ENCODE results near the gene CHMP2A. TPM values are rescaled to one million over a fixed set of nuclear protein-coding genes. Genes with fewer than 3 reads are reported as not detected.
"Not testable (repeated sequence)": the region's sequence is repeated elsewhere in the genome, so short reads cannot be mapped to it uniquely, and the experiment has no call there.

Gene CHMP2A
- total and polyA plus RNA-seq, 2 experiments from 2014 or later, result 88.4 to 196 TPM

- no peaks in the 10 kb centered on the region for H3K9me3 ChIP-seq (ENCODE audit: low read depth)
- H3K4me3 ChIP-seq, result no peak overlapping the region
- H3K79me2 ChIP-seq, result peaks cover 12% of the 10 kb centered on the region
- no peak overlapping the region for H3K4me2 ChIP-seq
- H3K27me3 ChIP-seq, result no peaks in the 10 kb centered on the region
- H3K27ac ChIP-seq, result no peak overlapping the region
- peaks cover 13% of the 10 kb centered on the region for H3K4me1 ChIP-seq (ENCODE audit: insufficient read depth)
- H3K36me3 ChIP-seq (replicated peaks; ENCODE audit: insufficient read depth, low read depth), result no peaks in the 10 kb centered on the region
- TF ChIP-seq CTCF (IDR thresholded peaks at IDR 0.05; ENCODE audit: poor library complexity), result no peak
- TF ChIP-seq EZH2phosphoT487 (IDR thresholded peaks at IDR 0.05; ENCODE audit: low read depth, severe bottlenecking, unreplicated experiment), result no peak
- TF ChIP-seq EZH2 (IDR thresholded peaks at IDR 0.05; ENCODE audit: borderline replicate concordance), result no peak
- H4K20me1 ChIP-seq (ENCODE audit: insufficient read depth, poor library complexity, severe bottlenecking), result no peaks in the 10 kb centered on the region
- H2AFZ ChIP-seq, result no peak overlapping the region
- H3K9me2 ChIP-seq (replicated peaks; ENCODE audit: insufficient read depth), result no peaks in the 10 kb centered on the region
- no peak for DNase-seq (ENCODE audit: low spot score)
- WGBS (ENCODE audit: low lambda C conversion rate, missing lambda C conversion rate), result 85% methylated on average over 8 of the region's 8 CpGs
These were observed 44.6 kb downstream of the CHMP2A start for GRCh38 chr19:58510084-58510862.

- no peak for TF ChIP-seq CTCF (IDR thresholded peaks at IDR 0.05; ENCODE audit: poor library complexity)
- no peak for TF ChIP-seq EZH2 (IDR thresholded peaks at IDR 0.05; ENCODE audit: borderline replicate concordance)
- TF ChIP-seq EZH2phosphoT487 (IDR thresholded peaks at IDR 0.05; ENCODE audit: low read depth, severe bottlenecking, unreplicated experiment), result no peak
- Histone ChIP-seq H3K27ac (no peak overlapping the region), H3K79me2 (peaks cover 6% of the 10 kb centered on the region), H3K4me3 (no peak overlapping the region), H3K4me2 (no peak overlapping the region), H2AFZ (no peak overlapping the region), H3K27me3 (no peaks in the 10 kb centered on the region), H3K9me3 (ENCODE audit: low read depth) (no peaks in the 10 kb centered on the region), H3K4me1 (ENCODE audit: insufficient read depth) (peaks cover 10% of the 10 kb centered on the region), H3K36me3 (replicated peaks; ENCODE audit: insufficient read depth, low read depth) (no peaks in the 10 kb centered on the region), H4K20me1 (ENCODE audit: insufficient read depth, poor library complexity, severe bottlenecking) (no peaks in the 10 kb centered on the region), H3K9me2 (replicated peaks; ENCODE audit: insufficient read depth) (no peaks in the 10 kb centered on the region)
- DNase-seq (ENCODE audit: low spot score), result no peak
- WGBS (ENCODE audit: low lambda C conversion rate, missing lambda C conversion rate), result 94% methylated on average over 11 of the region's 11 CpGs
These were observed 45.2 kb downstream of the CHMP2A start for GRCh38 chr19:58509731-58510083.

- not testable (repeated sequence) for H2AFZ ChIP-seq, H3K27ac ChIP-seq
- 79% methylated on average over 8 of the region's 8 CpGs for WGBS (ENCODE audit: low lambda C conversion rate, missing lambda C conversion rate)
These were observed 47.2 kb downstream of the CHMP2A start for GRCh38 chr19:58507602-58508223.

More at GRCh38 chr19:58507602-58508223, 47.2 kb downstream of the CHMP2A start:
- not testable (repeated sequence) for H3K4me3 ChIP-seq; DNase-seq (ENCODE audit: low spot score); H3K27me3 ChIP-seq; H3K9me3 ChIP-seq (ENCODE audit: low read depth); H3K79me2 ChIP-seq; H3K4me1 ChIP-seq (ENCODE audit: insufficient read depth); H4K20me1 ChIP-seq (ENCODE audit: insufficient read depth, poor library complexity, severe bottlenecking); H3K4me2 ChIP-seq; H3K36me3 ChIP-seq (replicated peaks; ENCODE audit: insufficient read depth, low read depth); H3K9me2 ChIP-seq (replicated peaks; ENCODE audit: insufficient read depth)

Small RNA genes within 50 kb of the gene (microRNA-seq; reads per million reads assigned to microRNA genes)
- 2.7 reads per million for gene MIR6807

Small RNA genes within 50 kb of the gene (small RNA-seq; reads per million reads assigned to genes)
- gene MIR6807 (0.12 reads per million), gene RN7SL525P (not detected)

Other genes with a start within 250 kb of the CHMP2A start
- 57.9 and 73.2 TPM in 2 replicates for gene ERVK3-1, start 249.7 kb downstream of the CHMP2A start, total RNA-seq
- gene ERVK3-1, start 249.7 kb downstream of the CHMP2A start, polyA plus RNA-seq, result 68.9 and 71.7 TPM in 2 replicates
- gene ZSCAN22, start 228.1 kb downstream of the CHMP2A start, total RNA-seq, result 1.3 and 2.0 TPM in 2 replicates
- gene ZSCAN22, start 228.1 kb downstream of the CHMP2A start, polyA plus RNA-seq, result 2.2 and 3.0 TPM in 2 replicates
- 35.9 and 45.5 TPM in 2 replicates for gene A1BG, start 201.6 kb downstream of the CHMP2A start, total RNA-seq
- 106 and 108 TPM in 2 replicates for gene A1BG, start 201.6 kb downstream of the CHMP2A start, polyA plus RNA-seq
- 1.5 and 1.6 TPM in 2 replicates for gene ZNF497, start 192.4 kb downstream of the CHMP2A start, total RNA-seq
- gene ZNF497, start 192.4 kb downstream of the CHMP2A start, polyA plus RNA-seq, result 3.3 and 4.3 TPM in 2 replicates
- 5.0 and 5.9 TPM in 2 replicates for gene ZNF837, start 174.1 kb downstream of the CHMP2A start, total RNA-seq
- 5.4 and 9.7 TPM in 2 replicates for gene ZNF837, start 174.1 kb downstream of the CHMP2A start, polyA plus RNA-seq
- gene RPS5, start 167.8 kb downstream of the CHMP2A start, total RNA-seq, result 1,644 and 2,420 TPM in 2 replicates
- 562 and 565 TPM in 2 replicates for gene RPS5, start 167.8 kb downstream of the CHMP2A start, polyA plus RNA-seq
- not detected in 2 replicates for gene RNF225, start 159.4 kb downstream of the CHMP2A start, total RNA-seq
- 0.47 TPM in 1 of 2 replicates, not detected in the other for gene RNF225, start 159.4 kb downstream of the CHMP2A start, polyA plus RNA-seq
- 4.5 and 5.5 TPM in 2 replicates for gene ZNF584, start 146.5 kb downstream of the CHMP2A start, total RNA-seq
- 4.5 and 7.9 TPM in 2 replicates for gene ZNF584, start 146.5 kb downstream of the CHMP2A start, polyA plus RNA-seq
- gene ZNF132, start 115.0 kb downstream of the CHMP2A start, total RNA-seq, result 1.0 and 1.5 TPM in 2 replicates
- 0.35 and 0.95 TPM in 2 replicates for gene ZNF132, start 115.0 kb downstream of the CHMP2A start, polyA plus RNA-seq
- gene ZNF324B, start 103.5 kb downstream of the CHMP2A start, total RNA-seq, result 5.8 and 7.0 TPM in 2 replicates
- 1.9 and 2.4 TPM in 2 replicates for gene ZNF324B, start 103.5 kb downstream of the CHMP2A start, polyA plus RNA-seq
- gene ZNF324, start 88.0 kb downstream of the CHMP2A start, total RNA-seq, result 8.7 and 13.1 TPM in 2 replicates
- 9.1 and 9.3 TPM in 2 replicates for gene ZNF324, start 88.0 kb downstream of the CHMP2A start, polyA plus RNA-seq
- gene ZNF446, start 78.8 kb downstream of the CHMP2A start, total RNA-seq, result 11.2 and 20.5 TPM in 2 replicates
- gene ZNF446, start 78.8 kb downstream of the CHMP2A start, polyA plus RNA-seq, result 13.8 and 20.7 TPM in 2 replicates
- gene SLC27A5, start 43.1 kb downstream of the CHMP2A start, total RNA-seq, result 8.4 and 9.0 TPM in 2 replicates
- gene SLC27A5, start 43.1 kb downstream of the CHMP2A start, polyA plus RNA-seq, result 13.8 and 19.1 TPM in 2 replicates
- 3.3 and 5.4 TPM in 2 replicates for gene ZBTB45, start 35.3 kb downstream of the CHMP2A start, total RNA-seq
- gene ZBTB45, start 35.3 kb downstream of the CHMP2A start, polyA plus RNA-seq, result 18.5 and 21.6 TPM in 2 replicates
- gene TRIM28, start 11.0 kb downstream of the CHMP2A start, total RNA-seq, result 189 and 191 TPM in 2 replicates
- gene TRIM28, start 11.0 kb downstream of the CHMP2A start, polyA plus RNA-seq, result 159 and 180 TPM in 2 replicates
- 48.5 and 54.4 TPM in 2 replicates for gene UBE2M, start 3.5 kb upstream of the CHMP2A start, total RNA-seq
- 111 TPM in 2 replicates for gene UBE2M, start 3.5 kb upstream of the CHMP2A start, polyA plus RNA-seq
- 19.0 and 23.5 TPM in 2 replicates for gene MZF1, start 18.2 kb upstream of the CHMP2A start, total RNA-seq
- gene MZF1, start 18.2 kb upstream of the CHMP2A start, polyA plus RNA-seq, result 19.9 and 29.0 TPM in 2 replicates

All from hepatocyte (in vitro differentiated cells).